Activated CD8-positive, alpha-beta memory T cell treated with anti-CD3 and anti-CD28 coated beads for 1 hour (primary cell): ENCODE results near the gene TMED8.

ENCODE experiments used
- DNase-seq, 2 donors: peaks; one replicate each; pipeline ENCODE4 v3.0.0-alpha.2; 2020; ENCODE audit warnings: low read depth in 1 of 2; ENCODE audit errors: extremely low read depth in 1 of 2

Gene TMED8

DNA sequence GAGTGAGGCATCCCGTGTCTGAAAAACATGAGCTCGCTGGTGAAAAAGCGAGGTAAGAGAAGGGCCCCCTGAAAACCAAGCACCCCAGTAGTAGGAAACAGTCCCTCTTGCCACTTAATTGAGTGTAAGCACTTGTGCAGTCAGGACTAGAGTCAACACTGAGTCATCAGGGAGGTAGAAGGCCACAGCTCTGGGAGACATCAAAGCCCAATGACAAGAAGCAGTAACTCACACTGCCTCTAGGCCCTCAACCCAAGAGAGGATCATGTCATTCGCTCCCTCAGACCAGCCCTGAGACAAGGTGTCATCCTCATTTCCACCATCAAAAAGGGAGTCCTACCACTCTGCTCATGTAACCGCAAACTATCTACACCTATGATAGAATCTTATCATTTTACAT, 74.0 kb downstream of the TMED8 start:
- no peak for DNase-seq

DNA sequence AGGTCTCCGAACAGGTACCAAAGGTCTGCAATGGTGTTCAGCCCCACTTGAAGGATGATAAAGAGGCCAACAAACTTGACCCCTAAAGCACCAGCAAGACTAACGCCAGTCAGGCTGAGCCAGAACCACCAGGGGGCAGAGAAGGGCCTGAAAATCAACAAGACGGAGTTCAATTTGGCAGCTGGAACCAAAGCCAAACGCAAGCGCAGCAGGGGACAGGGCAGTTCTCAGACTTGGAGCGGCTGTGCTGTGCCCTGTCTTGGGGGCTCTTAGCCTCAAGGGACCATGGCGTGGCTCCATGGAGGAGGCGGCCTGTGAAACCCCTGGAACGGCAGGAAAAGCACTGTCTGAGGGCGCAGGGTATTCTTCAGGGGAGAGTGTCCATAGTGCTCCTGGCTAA, 75.8 kb downstream of the TMED8 start:
- no peak for DNase-seq

DNA sequence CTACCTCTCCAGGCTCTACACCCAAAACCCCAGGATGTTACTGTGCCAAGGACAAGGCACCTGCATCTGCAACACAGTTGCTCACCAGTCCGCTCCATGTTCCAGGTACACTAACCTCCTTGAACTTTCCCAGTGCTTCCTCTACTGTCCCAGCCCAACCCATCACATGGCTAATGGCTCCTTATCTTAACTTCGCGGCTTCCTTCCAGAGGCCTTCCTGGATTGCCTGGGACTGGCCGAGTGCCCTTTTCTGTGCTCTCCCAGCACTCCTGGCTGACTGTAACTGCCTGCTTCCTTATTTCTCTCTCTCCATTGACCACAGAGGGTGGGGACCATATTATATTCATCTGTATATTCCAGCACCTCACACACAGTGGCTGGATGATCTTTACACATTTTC, 77.1 kb downstream of the TMED8 start:
- DNase-seq = no peak

DNA sequence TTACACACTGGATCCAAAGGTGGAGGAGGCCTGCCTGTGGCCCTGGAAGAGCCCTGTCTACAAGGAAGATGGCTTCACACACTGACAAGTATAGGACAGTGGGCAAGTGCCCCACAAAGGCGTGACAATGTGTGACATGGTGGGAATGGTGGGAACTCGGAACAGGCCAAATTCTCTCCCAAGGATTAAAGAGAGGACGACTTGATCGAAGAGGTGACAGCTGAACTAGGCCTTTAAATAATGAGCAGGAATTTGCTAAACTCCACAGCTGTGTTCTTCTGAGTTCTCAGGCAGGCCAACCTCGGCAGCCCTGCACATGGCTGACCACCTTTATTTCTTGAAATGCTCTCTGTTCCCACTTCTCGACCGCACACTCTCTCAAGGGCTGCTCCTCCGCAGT, 80.0 kb downstream of the TMED8 start:
- no peak for DNase-seq

DNA sequence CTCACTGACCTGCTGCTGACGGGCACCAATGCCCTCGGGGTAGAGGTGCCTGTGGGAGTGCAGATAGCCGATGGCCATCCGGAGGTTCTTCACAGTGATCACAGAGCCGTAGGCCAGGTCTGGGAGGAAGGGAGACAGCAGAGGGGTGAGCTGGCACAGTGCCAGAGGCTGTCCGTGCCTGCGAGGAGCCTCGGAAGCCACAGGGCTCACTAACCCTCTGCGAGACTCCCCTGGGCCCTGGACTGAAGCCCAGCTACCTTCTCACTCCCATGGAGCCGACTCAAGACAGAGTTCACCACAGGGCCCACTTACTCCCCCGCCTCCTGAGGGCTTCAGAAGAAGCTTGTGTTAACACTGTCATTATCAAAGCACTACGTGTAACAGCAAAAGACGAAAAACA, 80.7 kb downstream of the TMED8 start:
- no peak for DNase-seq

DNA sequence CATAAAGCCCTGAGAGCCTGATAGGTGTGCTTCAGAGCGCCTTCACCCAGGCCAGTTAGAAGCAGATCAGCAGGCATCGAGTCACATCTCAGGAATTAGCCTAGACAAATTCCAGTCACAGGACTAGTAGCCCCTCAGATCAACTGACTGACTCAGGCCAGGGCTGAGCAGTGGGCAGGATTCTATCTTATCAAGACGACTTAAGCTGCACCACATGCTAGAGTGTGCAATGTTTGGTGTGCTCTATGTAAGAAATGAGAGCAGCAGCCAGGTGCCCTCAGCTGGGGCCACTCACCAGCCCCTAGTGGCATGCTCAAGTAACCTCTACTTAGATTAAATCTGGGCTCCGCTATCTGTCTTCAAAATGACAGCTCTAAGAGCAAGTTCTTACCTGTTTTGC, 86.2 kb downstream of the TMED8 start:
- no peak for DNase-seq

DNA sequence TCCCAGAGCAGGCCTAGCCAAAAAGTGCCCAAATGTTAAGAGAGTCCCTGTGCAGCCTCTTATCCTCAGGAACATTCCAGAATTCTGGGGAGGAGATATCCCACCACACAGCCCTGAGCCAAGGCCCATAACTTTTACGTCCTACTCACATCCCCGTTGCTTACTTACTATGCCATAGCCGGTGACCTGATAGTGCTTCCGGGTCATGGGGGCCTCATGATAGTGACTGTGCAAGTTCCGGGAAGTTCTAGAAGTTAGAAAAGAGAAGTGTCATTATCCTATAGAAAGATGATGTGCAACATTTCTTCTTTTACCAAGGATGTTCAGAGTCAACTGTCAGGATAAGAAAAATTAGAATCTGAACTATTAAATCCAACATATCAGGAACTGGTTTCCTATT, 90.3 kb downstream of the TMED8 start:
- DNase-seq = no peak
